Endodermal cell (in vitro differentiated cells): ENCODE data around the gene MINDY4. TPM values are rescaled to one million over a fixed set of nuclear protein-coding genes. Genes with fewer than 3 reads are reported as not detected.

ENCODE experiments used
- DNase-seq: peaks from one replicate; pipeline ENCODE4 v3.0.0-alpha.2; 2017
- H3K27ac ChIP-seq: 2 replicates; pipeline ENCODE4 v1.5.1; 2013; ENCODE audit warnings: mild to moderate bottlenecking, low read depth, low read length, moderate library complexity
- H3K27me3 ChIP-seq: 2 replicates; pipeline ENCODE4 v1.6.1; 2013; ENCODE audit warnings: mild to moderate bottlenecking, low read length, moderate library complexity; ENCODE audit not compliant: insufficient read depth, control insufficient read depth, poor library complexity, severe bottlenecking
- H3K36me3 ChIP-seq: 2 replicates; pipeline ENCODE4 v1.7.0; 2013; ENCODE audit warnings: mild to moderate bottlenecking, low read length, moderate library complexity; ENCODE audit not compliant: control insufficient read depth, insufficient read depth
- H3K4me1 ChIP-seq: one replicate; pipeline ENCODE4 v1.7.0; 2013; ENCODE audit warnings: low read length; ENCODE audit not compliant: control insufficient read depth, insufficient read depth
- H3K4me3 ChIP-seq: 2 replicates; pipeline ENCODE4 v1.5.1; 2013; ENCODE audit warnings: mild to moderate bottlenecking, low read length, moderate library complexity
- H3K9ac ChIP-seq: 2 replicates; pipeline ENCODE4 v1.6.1; 2013; ENCODE audit warnings: mild to moderate bottlenecking, low read length, moderate library complexity; ENCODE audit not compliant: poor library complexity, severe bottlenecking; ENCODE audit errors: extremely low read depth
- H3K9me3 ChIP-seq: 2 replicates; pipeline ENCODE4 v1.6.1; 2013; ENCODE audit warnings: mild to moderate bottlenecking, low read length, moderate library complexity; ENCODE audit not compliant: control insufficient read depth
- H3K27ac Mint-ChIP-seq: 2 replicates; pipeline ENCODE4 v1.8.0; 2020; ENCODE audit warnings: mixed read lengths
- H3K27me3 Mint-ChIP-seq: 2 replicates; pipeline ENCODE4 v1.8.0; 2021; ENCODE audit warnings: mild to moderate bottlenecking, mixed read lengths; ENCODE audit not compliant: insufficient read depth
- H3K36me3 Mint-ChIP-seq: 2 replicates; pipeline ENCODE4 v1.8.0; 2020; ENCODE audit warnings: low read depth, mixed read lengths
- H3K4me1 Mint-ChIP-seq: 2 replicates; pipeline ENCODE4 v1.8.0; 2020; ENCODE audit warnings: mixed read lengths
- H3K4me3 Mint-ChIP-seq: 2 replicates; pipeline ENCODE4 v1.8.0; 2020; ENCODE audit warnings: mild to moderate bottlenecking, moderate library complexity, mixed read lengths
- H3K9me3 Mint-ChIP-seq: 2 replicates; pipeline ENCODE4 v1.8.0; 2020; ENCODE audit warnings: mild to moderate bottlenecking, mixed read lengths
- CTCF ChIP-seq: fragments of 200-600 bp; sonication (generic); conservative IDR thresholded peaks from 2 replicates; pipeline ENCODE4 v1.5.0; 2021; ENCODE audit warnings: antibody characterized with exemption, mild to moderate bottlenecking
- WGBS, 2 experiments: methylation state at CpG; one replicate each; pipeline versions ENCODE4 v1.1.5 to v1.1.7; 2013; ENCODE audit warnings: missing lambda C conversion rate in 2 of 2, mixed read lengths in 1 of 2; ENCODE audit not compliant: insufficient coverage in 1 of 2, insufficient read length in 1 of 2; 5-methylcytosine and 5-hydroxymethylcytosine counted together
- total RNA-seq, 2 donors: library from RNA; stranded (reverse); fragmentation: NEBNext Ultra II Directional in 1 of 2; extraction: Animal tissue kit (Norgen Biotek cat#: 25700) in 1 of 2; gene quantifications; 2 replicates in 1 of 2; 3 replicates in 1 of 2; pipeline ENCODE4 v1.2.1, GENCODE V29; 2021

Gene MINDY4
- total RNA-seq, 2 donors from 2014 or later, result 7.2 to 8.1 TPM

GRCh38 chr7:30812676-30813075, 41.5 kb downstream of the MINDY4 start:
- TF ChIP-seq CTCF, result no peak
- Histone ChIP-seq H3K36me3 (no peaks in the 10 kb centered on the region), H3K4me1 (no peaks in the 10 kb centered on the region), H3K27me3 (no peaks in the 10 kb centered on the region), H3K4me3 (no peak overlapping the region), H3K9me3 (peaks cover 6% of the 10 kb centered on the region), H3K27ac (no peak overlapping the region), H3K9ac (no peak overlapping the region)
- no peak for DNase-seq
- WGBS, 2 experiments, result 81 to 95% methylated on average over 4 to 6 of the region's 6 CpGs
- no peak overlapping the region for H3K4me3 Mint-ChIP-seq
- peaks cover 25% of the 10 kb centered on the region for H3K36me3 Mint-ChIP-seq
- H3K27ac Mint-ChIP-seq, result no peak overlapping the region
- peaks cover 30% of the 10 kb centered on the region for H3K9me3 Mint-ChIP-seq
- H3K4me1 Mint-ChIP-seq, result peaks cover 3% of the 10 kb centered on the region
- H3K27me3 Mint-ChIP-seq, result no peaks in the 10 kb centered on the region

- Histone ChIP-seq H3K4me1 (no peaks in the 10 kb centered on the region), H3K9ac (no peak overlapping the region), H3K36me3 (no peaks in the 10 kb centered on the region), H3K9me3 (peaks cover 6% of the 10 kb centered on the region), H3K4me3 (no peak overlapping the region), H3K27me3 (no peaks in the 10 kb centered on the region), H3K27ac (no peak overlapping the region)
- no peak for TF ChIP-seq CTCF
- no peak for DNase-seq
- Mint-ChIP-seq H3K27ac (no peak overlapping the region), H3K27me3 (no peaks in the 10 kb centered on the region), H3K4me3 (no peak overlapping the region), H3K36me3 (peaks cover 17% of the 10 kb centered on the region), H3K9me3 (peaks cover 22% of the 10 kb centered on the region), H3K4me1 (peaks cover 3% of the 10 kb centered on the region)
- 87 to 89% methylated on average over 2 to 4 of the region's 4 CpGs for WGBS, 2 experiments
Observed at GRCh38 chr7:30813466-30813865, 42.2 kb downstream of the MINDY4 start.

DNA sequence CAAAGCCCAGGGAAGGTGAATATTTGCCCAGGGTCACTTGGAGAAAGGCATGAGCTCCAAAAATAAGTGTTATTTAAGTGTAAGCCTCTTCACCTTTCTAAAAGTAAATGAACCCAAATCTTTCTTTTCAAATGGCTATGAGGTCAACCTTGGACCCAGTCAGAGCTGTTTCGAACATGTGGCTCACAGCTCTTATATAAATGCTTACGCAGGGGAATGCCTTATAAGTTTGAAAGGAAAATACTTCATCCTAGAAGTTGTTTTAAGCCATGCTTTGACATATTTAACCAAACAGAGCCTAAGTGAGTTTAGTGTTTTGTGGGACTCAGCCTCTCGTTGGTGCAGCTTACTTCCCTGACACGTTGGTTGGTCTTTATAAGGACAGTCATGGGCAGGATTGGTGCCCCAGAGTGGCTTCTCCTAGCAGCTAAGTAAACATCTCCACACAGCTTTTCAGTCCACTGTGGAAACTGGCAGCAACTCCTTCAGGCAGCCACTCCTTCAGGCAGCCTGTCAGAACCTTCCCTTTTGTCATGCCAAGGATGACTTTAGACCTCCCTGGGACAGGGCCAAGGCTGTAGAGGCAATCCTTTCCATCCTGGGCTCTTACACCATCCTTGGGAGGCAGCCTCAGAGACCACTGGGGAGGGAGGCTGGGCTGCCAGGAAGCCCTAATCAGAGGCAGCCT, 43.6 kb downstream of the MINDY4 start:
- Histone ChIP-seq H3K27ac (no peak overlapping the region), H3K9me3 (peaks cover 6% of the 10 kb centered on the region), H3K4me3 (no peak overlapping the region), H3K4me1 (no peaks in the 10 kb centered on the region), H3K27me3 (no peaks in the 10 kb centered on the region), H3K36me3 (no peaks in the 10 kb centered on the region), H3K9ac (no peak overlapping the region)
- Mint-ChIP-seq H3K27ac (no peak overlapping the region), H3K27me3 (no peaks in the 10 kb centered on the region), H3K4me1 (peaks cover 3% of the 10 kb centered on the region), H3K4me3 (no peak overlapping the region), H3K36me3 (peaks cover 9% of the 10 kb centered on the region), H3K9me3 (peaks cover 9% of the 10 kb centered on the region)
- 90 to 92% methylated on average over 4 of the region's 4 CpGs for WGBS, 2 experiments
- no peak for DNase-seq
- no peak for TF ChIP-seq CTCF
